DMS53 treated with DMSO at 0.1 percent for 48 hours (cell line): ENCODE measurements around the gene PKDCC.
A peak's percentile ranks its signal among the peaks of the same experiment; 100 is the strongest.
"Not testable (repeated sequence)": the region's sequence is repeated elsewhere in the genome, so short reads cannot be mapped to it uniquely, and the experiment has no call there.

Experiments used
- DNase-seq: peaks from one replicate; lab custom pipeline; 2025; ENCODE audit not compliant: unreplicated experiment; lab: John Stamatoyannopoulos, UW

PKDCC gene

DNA sequence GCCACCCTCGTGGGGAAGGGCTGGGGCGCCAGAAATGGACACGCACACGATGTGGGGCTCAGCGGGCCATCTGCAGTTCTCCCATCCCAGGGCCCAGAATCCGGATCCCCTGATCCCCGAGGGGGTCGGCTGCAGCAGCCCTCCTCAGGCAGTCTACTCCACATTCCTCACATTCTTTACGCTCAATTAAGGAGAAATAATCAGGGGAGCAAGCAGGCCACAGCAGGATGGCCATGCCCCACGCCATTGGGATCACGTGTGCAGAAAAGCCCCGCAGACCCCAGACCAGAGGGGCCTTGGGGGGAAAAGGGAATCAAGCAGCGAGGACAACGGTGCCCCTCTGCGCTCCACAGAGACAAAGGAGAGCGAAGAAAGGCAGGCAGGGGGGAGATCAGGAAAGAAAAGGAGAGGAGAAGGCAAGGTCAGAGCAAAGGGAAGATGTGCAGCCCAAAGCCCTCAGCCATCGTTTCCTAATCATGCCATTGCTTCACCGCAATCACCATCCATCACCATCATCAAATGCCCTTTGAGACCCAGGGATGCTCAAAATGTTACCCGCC, 17.5 kb upstream of the PKDCC start:
- DNase-seq, result no peak

DNA sequence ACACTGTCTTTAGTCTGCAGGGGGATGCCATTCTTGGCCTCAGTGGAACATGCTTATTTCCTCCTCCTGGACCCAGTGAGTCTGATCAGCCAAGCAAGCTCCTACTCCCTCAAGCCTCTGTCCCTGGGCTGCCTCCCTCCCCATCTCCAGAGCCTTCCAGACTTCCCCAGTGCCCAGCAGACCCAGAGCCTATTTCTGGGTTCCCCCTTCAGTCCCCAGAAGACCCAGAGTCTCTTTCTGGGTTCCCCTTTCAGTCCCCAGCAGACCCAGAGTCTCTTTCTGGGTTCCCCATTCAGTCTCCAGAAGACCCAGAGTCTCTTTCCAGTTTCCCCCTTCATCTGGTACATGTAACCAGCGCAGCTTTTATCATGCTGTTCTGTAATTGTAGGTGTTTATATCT, 17.0 kb upstream of the PKDCC start:
- DNase-seq, result no peak

DNA sequence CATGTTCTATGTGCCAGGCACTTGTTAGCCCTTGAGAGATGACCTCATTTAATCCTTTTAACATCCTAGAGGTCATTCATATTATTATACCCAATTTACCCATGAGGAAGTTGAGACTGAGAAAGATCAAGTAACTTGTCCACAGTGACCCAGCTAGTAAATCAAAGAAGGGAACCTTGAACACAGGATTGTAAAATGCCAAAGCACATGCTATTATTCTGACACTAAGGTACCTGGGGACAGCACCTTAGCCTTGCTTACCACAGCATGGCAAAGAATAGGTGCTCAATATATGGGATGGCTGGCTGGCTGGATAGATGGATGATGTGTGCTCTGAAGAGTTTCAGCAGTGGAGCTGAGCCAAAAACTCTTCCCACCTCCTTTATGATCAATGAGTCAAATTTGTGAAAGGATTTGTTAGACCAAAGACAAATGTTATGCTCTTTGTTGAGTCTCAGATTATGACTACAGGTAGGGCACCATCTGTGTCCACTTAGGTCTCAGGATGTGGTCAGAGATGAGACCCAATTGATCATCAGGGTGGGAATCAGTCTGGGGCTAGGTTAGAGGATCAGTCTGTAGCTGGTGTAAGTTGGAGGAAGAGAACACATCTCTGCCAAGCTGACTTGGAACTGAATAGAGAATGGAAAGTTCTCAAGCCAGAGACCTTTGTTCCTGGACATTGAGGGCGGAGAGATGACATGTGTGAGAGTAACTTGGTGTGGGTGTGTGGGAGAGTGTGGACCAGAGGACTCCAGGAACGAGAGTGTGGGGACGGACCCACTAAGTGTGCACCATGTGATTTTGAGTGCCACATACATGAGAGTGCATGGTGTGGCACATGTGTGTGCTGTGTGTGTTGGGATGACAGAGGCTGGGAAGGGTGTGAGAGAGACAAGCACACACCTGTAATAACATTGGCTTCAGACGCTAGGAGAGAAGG, 16.3 kb upstream of the PKDCC start:
- DNase-seq, result no peak

DNA sequence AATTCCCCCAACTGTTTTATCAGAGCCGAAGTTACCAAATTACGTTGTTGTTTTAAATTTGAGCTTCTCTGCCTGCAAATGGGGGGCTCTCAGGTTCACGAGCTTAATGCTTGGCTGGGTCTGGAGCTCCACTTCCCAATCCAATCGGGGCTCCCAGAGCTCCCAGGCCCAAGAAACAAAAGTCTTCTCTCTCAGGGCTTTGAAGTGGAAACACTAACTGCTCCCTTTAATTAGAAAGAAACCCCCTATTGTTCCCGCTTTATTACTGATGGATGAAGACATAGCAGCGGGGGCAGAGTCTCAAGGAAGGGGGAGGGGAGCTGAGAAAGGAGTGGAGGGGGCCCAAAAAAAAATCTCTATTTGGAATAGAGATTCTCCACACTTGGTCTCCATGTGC, 15.6 kb upstream of the PKDCC start:
- no peak for DNase-seq

DNA sequence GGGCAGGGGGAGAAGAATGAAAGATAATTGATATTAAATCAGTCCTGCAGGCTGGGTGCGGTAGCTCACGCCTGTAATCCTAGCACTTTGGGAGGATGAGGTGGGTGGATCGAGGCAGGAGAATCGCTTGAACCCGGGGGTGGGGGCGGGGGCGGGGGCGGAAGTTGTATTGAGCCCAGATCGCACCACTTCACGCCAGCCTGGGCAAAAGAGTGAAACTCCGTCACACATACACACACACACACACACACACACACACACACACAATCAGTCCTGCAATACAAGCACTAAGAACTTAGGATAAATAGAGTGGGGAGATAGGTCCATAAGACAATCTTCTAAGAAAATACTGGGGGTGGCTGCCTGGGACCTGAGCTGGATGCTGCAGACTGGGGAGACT, 15.1 kb upstream of the PKDCC start:
- DNase-seq, result no peak

DNA sequence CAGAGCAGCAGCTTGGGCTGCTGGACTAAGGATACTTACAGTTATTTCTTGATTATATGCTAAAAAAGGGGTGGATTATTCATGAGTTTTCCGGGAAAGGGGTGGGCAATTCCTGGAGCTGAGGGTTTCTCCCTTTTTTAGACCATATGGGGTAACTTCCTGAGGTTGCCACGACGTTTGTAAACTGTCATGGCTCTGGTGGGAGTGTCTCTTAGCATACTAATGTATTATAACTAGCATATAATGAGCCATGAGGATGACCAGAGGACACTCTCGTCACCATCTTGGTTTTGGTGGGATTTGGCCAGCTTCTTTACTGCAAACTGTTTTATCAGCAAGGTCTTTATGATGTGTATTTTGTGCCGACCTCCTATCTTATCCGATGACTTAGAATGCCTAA, 13.7 kb upstream of the PKDCC start:
- DNase-seq, result not testable (repeated sequence)

DNA sequence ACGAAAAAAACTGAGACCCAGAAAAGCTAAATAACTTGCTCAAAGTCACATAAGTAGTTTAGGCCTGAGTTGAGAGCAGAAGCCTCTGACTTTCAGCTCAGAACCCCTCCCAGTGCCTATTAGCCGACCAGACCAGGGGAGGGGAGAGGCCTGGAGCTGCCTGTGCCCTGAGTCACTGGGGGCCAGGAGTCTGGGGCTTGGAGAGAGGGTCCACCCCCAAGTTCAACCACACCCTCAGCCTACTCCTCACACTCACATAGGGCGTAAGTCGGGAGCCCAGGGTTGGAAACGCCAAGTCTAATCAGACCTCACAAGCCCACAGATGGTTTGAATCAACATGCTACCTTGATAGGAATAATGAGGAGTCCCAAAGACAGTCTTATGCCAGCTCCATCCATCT, 12.6 kb upstream of the PKDCC start:
- DNase-seq, result no peak

DNA sequence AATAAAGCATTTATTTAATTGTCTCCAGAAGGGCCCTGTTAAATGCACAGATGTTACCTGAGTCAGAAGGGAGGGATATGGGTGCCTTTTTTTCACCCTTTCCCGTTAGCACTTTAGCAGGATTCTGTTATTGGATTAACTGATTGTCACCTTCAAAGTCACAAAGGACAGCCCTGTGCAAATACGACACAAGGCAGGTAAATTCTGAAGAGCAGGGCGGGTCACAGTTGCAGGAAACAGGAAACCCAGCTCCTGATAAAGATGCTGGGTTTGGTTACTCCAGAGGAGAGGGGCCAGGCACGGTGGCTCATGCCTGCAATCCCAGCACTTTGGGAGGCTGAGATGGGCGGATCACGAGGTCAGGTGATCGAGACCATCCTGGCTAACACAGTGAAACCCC, 11.4 kb upstream of the PKDCC start:
- DNase-seq, result no peak

DNA sequence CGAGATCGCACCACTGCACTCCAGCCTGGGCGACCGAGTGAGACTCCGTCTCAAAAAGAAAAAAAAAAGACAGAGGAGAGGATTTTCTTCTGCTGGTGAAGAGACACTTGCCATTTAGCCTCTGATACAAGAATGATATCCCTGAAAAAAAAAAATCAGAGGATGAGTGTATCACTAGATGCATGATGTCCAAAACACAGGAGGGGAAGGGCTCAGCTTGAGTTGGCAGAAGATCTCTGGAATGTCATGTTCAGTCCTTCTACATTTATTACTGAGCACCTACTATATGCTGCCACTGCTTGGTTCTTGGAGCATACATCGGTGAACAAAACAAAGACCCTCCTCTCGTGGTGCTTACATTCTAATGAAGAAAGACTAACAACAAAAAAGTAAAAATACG, 10.9 kb upstream of the PKDCC start:
- DNase-seq, result no peak

DNA sequence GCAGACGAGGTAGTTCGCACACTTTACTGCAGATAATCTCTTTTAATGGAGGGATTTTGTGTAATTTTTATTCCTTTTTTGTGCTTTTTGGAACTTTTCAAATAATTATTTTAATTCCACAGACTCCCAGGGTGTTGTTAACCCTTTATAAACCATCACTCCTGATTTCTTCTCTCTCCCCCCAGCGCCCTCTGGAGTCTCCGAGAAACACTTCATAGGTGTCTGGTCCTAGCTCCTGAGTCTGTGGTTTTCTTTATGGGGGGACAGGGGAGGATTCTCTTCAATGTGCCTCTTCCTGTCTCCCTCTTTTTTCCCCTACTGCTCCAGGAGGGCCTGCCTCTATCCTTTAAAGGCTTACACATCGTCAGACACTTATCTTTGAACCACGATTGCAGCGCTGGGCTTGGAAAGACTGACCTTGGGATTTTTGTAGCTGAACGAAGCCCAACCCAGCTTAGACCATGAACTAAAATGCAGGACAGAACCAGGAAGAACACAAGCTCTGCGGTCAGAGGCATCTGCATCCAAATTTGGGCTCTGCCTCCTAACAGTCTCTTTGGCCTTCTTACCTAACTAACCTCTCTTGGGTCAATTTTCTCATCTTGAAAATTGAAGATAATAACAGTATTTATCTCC, 7.1 kb upstream of the PKDCC start:
- no peak for DNase-seq

DNA sequence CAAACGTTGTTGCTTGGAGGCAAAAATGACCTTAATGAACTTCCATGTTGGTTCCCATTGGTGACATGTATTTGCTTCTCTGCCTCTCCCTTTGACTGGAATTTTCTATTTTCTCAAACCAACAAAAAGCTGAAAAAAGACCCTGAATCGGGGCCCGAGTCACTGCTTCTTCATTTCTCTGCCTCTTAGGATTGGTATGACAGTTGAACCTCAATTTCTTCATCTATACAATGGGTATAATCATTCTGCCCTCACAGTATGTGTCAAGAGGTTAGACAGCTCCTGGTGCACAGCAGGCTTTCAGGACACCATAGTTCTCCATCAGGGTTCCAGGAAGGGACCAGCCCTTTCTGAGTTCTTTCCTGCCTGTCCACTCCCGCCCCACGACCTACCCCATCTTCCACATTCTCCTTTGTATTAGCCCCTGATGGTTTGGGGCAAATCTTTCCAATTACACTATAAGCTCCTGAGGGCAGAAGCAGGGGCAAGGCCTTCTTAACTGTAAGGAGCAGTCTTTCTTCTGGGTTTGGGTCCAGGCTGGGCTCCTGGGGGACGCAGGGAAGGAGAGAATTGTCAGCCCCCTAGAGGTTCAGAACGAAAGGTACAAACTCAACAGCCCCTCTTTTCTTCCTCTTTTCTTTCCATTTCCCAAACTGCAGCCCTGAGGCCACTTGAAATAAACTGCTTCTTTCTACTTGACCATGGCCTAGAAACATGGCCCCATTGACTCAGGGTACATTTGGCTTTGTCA, 6.3 kb upstream of the PKDCC start:
- no peak for DNase-seq

DNA sequence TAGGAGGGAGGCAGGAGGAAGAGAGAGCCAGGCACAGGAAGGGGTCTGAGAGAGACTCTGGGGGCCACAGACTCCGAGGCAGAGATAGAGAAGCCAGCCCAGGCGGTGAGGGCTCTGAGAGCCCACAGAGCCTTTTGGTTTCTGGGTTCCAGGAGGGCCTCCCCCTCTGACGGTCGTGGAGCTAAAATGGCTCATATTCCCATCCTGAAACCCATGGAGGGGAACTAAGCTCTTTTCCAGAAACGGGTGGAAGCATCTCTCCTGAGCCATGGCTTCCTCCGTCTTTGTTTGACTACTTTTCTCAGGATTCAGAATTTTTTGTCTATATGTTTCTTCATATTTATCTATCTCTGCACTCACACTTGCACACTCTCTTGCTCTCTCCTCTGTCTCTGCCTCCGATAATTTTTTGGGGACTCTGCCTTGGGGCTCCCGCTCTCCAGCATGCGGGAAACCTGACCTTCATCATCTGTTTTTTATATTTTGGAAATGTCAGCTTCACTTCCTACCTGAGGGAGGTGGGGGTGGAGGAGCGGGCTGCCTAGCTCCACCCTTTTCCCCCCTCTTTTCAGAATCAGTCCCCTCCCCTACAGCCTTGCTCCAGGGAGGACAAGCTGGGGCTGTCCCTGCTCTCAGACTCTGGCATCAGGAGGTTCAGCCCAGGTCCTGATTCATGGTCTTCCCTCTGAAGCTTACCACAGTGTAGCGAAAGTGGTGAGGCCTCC, 5.0 kb upstream of the PKDCC start:
- DNase-seq, result no peak

DNA sequence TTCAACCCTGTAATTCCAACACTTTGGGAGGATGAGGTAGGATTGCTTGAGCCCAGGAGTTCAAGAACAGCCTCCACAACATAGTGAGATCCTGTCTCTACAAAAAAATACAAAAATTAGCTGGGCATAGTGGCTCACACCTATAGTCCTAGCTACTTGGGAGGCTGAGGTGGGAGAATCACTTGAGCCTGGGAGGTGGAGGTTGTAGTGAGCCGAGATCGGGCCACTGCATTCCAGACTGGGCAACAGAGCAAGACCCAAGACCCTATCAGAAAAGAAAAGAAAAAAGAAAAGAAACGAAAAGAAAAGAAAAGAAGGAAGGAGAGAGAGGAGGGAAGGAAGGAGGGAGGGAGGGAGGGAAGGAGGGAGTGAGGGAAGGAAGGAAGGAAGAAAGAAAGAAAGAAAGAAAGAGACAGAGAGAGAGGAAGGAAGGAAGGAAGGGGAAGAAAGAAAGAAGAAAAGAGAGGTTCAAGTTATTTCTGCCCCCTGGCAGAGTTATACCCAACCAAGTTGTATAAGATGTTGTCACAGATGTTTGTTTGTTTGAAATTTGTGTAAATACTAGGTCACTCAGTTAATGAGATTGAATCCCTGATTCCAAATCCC, 3.9 kb upstream of the PKDCC start:
- DNase-seq, result no peak

DNA sequence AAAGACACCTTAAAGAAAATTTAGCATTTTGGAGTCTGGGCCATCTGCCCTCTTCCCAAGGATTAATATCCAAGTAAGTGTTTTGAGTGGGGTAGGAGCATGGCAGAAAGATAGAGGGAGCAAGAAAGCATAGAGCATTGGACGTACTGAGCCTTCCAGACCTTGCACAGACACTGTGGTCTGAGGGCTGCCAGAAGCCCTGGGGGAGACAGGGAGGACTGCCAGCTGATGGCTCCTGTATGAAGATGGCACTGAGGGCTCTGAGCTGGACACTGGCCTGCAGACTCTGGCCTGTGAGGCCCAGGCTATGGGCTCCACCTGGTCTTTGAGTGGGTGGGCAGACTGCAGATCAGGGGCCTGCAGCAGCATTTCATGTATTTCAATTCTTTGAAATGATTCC, 2.9 kb upstream of the PKDCC start:
- no peak for DNase-seq

DNA sequence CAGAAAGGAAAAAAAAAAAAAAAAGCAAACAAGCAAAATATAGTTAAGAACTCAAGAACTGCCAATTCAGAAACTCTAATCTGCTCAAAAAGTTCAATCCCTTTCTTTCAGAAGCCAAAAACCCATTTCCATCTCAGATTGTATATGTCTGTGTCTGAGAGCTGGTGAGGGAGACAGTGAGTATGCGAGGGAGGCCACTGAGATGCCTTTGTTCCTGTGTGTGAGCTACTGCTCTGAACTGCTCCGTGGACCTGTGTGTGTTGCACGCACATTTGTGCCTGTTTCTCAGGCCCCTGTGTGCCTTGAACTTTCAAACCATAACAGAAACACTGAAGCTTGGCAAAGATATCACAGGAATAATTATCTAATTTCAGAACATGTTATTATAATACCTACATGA, 2.5 kb upstream of the PKDCC start:
- no peak for DNase-seq

DNA sequence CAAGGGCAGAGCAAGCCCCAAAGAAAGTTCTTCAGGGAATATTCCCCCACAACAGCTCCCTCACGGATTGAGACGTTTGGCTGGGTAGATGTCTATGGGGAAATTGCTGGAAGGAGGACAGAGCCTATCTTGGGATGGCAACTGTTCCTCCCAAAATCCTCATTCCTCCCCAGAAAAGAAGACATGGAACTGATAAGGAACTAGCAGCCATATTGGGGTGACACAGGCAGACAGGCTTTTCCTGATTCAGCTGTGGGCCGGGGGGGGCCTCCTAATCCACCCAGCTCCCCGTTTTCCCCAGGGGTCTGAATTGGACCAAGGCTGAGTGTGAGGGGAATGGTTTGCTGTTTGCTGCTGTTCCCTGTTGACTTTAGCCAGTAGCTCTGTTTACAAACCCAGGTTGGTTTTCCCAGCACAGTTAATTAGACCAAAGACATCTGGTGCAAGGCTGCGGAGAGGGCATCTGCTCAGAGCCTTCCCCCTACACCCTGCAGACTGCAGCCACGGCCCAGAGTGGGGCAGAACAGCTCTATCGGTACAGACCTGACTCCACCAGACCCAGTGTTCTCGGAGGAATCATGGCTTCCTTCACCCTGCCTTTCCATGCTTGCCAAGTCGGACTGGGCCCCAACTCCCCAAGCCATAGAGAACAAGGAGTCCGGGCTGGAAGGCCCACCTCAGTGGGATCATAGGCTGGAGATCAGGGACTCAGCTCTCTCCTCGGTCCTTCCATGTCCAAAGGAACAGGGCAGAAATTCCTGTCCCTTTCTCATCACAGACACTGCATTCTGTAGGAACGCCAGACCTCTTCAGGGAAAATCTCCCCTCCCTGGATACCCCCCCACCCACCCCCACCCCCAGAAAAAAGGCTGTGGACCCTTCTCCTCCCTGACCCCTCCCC, 1.7 kb upstream of the PKDCC start:
- peak; percentile 52 for DNase-seq

DNA sequence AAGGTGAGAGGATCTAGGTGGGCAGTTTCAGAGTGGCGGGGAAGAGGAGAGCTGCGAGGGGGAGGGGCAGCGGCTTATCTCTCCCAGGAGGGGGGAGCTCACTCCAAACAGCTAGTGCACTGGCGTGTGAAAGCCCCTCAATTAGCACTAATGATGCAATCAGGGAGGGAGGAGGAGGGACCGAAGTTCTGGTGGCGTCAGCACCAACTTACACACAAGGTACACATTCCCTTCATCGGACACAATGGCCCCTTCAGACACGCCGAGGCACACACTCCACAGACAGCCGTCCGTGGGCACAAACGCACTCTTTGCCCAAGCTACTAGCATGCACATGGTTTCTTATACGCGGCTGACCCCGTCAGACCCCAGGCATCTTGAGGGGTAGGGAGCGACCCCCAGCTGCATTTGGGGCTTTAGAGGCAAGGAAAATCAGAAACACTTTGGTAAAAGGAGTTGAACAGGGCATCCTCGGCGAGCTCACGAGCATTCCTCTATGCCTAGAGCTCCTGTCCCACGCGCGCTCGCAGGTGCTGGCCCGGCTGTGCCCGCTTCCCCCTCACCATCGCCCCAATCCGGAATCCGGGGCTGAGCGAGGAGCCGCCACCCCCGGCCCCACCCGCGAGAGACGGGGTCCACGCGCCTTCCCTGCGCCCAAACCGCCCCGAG, 868 bp upstream of the PKDCC start:
- DNase-seq, result peak; percentile 24

DNA sequence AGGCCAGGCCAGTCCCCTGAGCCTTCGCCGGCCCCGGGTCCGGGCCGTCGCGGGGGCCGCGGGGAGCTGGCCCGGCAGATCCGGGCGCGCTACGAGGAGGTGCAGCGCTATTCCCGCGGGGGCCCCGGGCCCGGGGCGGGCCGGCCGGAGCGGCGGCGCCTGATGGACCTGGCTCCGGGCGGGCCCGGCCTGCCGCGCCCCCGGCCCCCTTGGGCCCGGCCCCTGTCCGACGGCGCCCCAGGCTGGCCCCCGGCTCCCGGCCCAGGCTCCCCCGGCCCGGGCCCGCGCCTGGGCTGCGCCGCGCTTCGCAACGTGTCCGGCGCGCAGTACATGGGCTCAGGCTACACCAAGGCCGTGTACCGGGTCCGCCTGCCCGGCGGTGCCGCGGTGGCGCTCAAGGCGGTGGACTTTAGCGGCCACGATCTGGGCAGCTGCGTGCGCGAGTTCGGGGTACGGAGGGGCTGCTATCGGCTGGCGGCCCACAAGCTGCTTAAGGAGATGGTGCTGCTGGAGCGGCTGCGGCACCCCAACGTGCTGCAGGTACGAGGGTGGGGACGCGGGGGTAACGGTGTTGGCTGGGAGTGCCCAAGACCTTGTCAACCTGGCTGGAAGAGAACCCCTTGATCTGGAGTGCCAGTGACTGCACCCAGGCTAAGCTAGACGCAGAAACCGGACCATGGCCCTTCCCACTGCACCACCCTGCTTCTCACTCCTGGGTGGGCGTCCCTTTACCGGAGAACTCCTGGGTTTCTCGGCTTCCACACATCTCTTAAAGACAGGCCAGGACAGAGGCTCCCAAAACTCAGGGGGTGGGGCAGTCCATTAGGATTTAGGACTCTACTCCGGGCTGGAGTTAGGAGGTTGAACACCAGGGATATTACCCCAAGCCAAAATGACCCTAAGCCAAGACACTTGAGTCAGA, 739 bp downstream of the PKDCC start:
- DNase-seq, result no peak
